Stimulated activated CD4-positive, alpha-beta T cell treated with anti-CD3 and anti-CD28 coated beads, Interleukin-4, amount 100 ng/mL, for 4 hours (primary cell): ENCODE data around the gene PLA2G4E.

ENCODE experiments used
- DNase-seq, 2 experiments: peaks; one replicate each; pipeline ENCODE4 v3.0.0-alpha.2; 2020

Gene PLA2G4E

GRCh38 chr15:41932511-41933289 is 88.1 kb downstream of the PLA2G4E start:
- no peak for DNase-seq

DNA sequence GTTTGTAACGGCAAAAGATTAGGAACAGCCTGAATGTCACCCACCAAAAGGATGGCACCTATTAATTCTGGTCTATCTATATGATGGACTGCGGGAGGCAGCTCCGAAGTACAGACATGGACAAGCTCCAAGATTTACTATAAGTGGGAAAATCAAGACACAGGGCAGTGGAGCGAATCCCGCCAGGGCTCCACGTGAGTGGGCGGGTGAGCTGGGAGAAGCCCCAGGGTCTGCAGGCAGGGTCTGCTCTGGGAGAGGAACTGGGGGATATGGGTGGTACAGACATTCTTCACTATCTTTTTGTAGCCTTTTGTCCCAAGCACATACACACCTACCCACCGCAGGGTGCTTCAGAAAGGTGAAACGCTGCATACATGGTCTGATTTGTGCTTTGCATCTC is 88.7 kb downstream of the PLA2G4E start:
- no peak for DNase-seq
